AG09319 (cell line): ENCODE measurements around the gene TREX2.

Experiments used
- DNase-seq: peaks from one replicate; pipeline ENCODE4 v3.0.0-alpha.2; 2010; ENCODE audit warnings: low read depth; ENCODE audit errors: extremely low read depth
- CTCF ChIP-seq: IDR thresholded peaks from 2 replicates; pipeline ENCODE4 v1.5.1; 2011; ENCODE audit warnings: low read depth, mild to moderate bottlenecking, inconsistent platforms, low read length, moderate library complexity

Gene TREX2

GRCh38 chrX:153441981-153442380 lies 3.9 kb downstream of the TREX2 start:
- no peak for TF ChIP-seq CTCF
- DNase-seq: no peak

- no peak for TF ChIP-seq CTCF
- DNase-seq: no peak
These were observed 4.6 kb downstream of the TREX2 start for GRCh38 chrX:153441296-153441695.

GRCh38 chrX:153440556-153441135 lies 5.2 kb downstream of the TREX2 start:
- DNase-seq: no peak
- TF ChIP-seq CTCF: no peak

- no peak for TF ChIP-seq CTCF
- no peak for DNase-seq
These were observed 5.9 kb downstream of the TREX2 start for GRCh38 chrX:153439977-153440376.

- TF ChIP-seq CTCF: peak; percentile 48
- no peak for DNase-seq
These were observed 7.3 kb downstream of the TREX2 start for GRCh38 chrX:153438532-153438931.

GRCh38 chrX:153435845-153436244 lies 10.0 kb downstream of the TREX2 start:
- no peak for TF ChIP-seq CTCF
- DNase-seq: no peak

- DNase-seq: no peak
- no peak for TF ChIP-seq CTCF
These were observed 11.1 kb downstream of the TREX2 start for GRCh38 chrX:153434801-153435200.
